H9 (cell line): ENCODE results near the gene FBXO41. TPM values are rescaled to one million over a fixed set of nuclear protein-coding genes. Genes with fewer than 3 reads are reported as not detected.

Experiments used
- DNase-seq: peaks from one replicate; pipeline ENCODE4 v3.0.0-alpha.2; 2017
- H2AFZ ChIP-seq: one replicate; pipeline ENCODE4 v1.6.1; 2013; ENCODE audit warnings: mild to moderate bottlenecking, low read length, control low read depth, moderate library complexity
- H2AK5ac ChIP-seq: 2 replicates; pipeline ENCODE4 v1.6.1; 2013; ENCODE audit warnings: low read length, control low read depth, mixed read lengths; ENCODE audit not compliant: insufficient read length
- H2BK120ac ChIP-seq: one replicate; pipeline ENCODE4 v1.6.1; 2013; ENCODE audit warnings: low read depth, mild to moderate bottlenecking, low read length, control low read depth, inconsistent platforms; ENCODE audit not compliant: poor library complexity, severe bottlenecking
- H2BK12ac ChIP-seq: 2 replicates; pipeline ENCODE4 v1.6.1; 2013; ENCODE audit warnings: low read length, control low read depth, mixed read lengths, low read depth; ENCODE audit not compliant: insufficient read length
- H2BK15ac ChIP-seq: 2 replicates; pipeline ENCODE4 v1.6.1; 2013; ENCODE audit warnings: low read depth, low read length, control low read depth
- H2BK20ac ChIP-seq: one replicate; pipeline ENCODE4 v1.6.1; 2013; ENCODE audit warnings: low read depth, mild to moderate bottlenecking, low read length, control low read depth, inconsistent platforms; ENCODE audit not compliant: poor library complexity, severe bottlenecking
- H2BK5ac ChIP-seq: 2 replicates; pipeline ENCODE4 v1.6.1; 2013; ENCODE audit warnings: low read length, control low read depth, mixed read lengths; ENCODE audit not compliant: insufficient read length
- H3K14ac ChIP-seq: 2 replicates; pipeline ENCODE4 v1.6.1; 2013; ENCODE audit warnings: low read length, control low read depth; ENCODE audit not compliant: insufficient read depth
- H3K18ac ChIP-seq: 2 replicates; pipeline ENCODE4 v1.6.1; 2013; ENCODE audit warnings: low read depth, mild to moderate bottlenecking, mixed read lengths, low read length, control low read depth; ENCODE audit not compliant: insufficient read length
- H3K23ac ChIP-seq: 2 replicates; pipeline ENCODE4 v1.6.1; 2013; ENCODE audit warnings: low read length, control low read depth, mixed read lengths, low read depth; ENCODE audit not compliant: insufficient read length
- H3K23me2 ChIP-seq: 2 replicates; pipeline ENCODE4 v1.6.1; 2013; ENCODE audit warnings: low read depth, mild to moderate bottlenecking, mixed read lengths, low read length, control low read depth; ENCODE audit not compliant: insufficient read length, poor library complexity, severe bottlenecking
- H3K27ac ChIP-seq: 2 replicates; pipeline ENCODE4 v1.5.1; 2013; ENCODE audit warnings: low read length, control low read depth, mixed read lengths, low read depth; ENCODE audit not compliant: insufficient read length
- H3K27me3 ChIP-seq: 2 replicates; pipeline ENCODE4 v1.6.1; 2013; ENCODE audit warnings: low read length, control low read depth, inconsistent platforms; ENCODE audit not compliant: insufficient read depth
- H3K4ac ChIP-seq: 2 replicates; pipeline ENCODE4 v1.6.1; 2013; ENCODE audit warnings: low read depth, mild to moderate bottlenecking, control low read depth, inconsistent platforms, low read length, moderate library complexity
- H3K4me1 ChIP-seq: 2 replicates; pipeline ENCODE4 v1.6.1; 2013; ENCODE audit warnings: low read length, control low read depth, inconsistent platforms; ENCODE audit not compliant: insufficient read depth
- H3K4me2 ChIP-seq: 2 replicates; pipeline ENCODE4 v1.6.1; 2013; ENCODE audit warnings: low read length, control low read depth, mixed read lengths; ENCODE audit not compliant: insufficient read length, insufficient read depth
- H3K56ac ChIP-seq: 2 replicates; pipeline ENCODE4 v1.6.1; 2013; ENCODE audit warnings: low read depth, mild to moderate bottlenecking, mixed read lengths, low read length, control low read depth; ENCODE audit not compliant: insufficient read length
- H3K79me1 ChIP-seq: 2 replicates; pipeline ENCODE4 v1.6.1; 2013; ENCODE audit warnings: low read depth, mild to moderate bottlenecking, moderate library complexity, low read length, control low read depth, inconsistent platforms; ENCODE audit not compliant: insufficient read depth, poor library complexity, severe bottlenecking
- H3K79me2 ChIP-seq: 2 replicates; pipeline ENCODE4 v1.6.1; 2013; ENCODE audit warnings: low read length, control low read depth, inconsistent platforms; ENCODE audit not compliant: insufficient read depth
- H3K9ac ChIP-seq: 2 replicates; pipeline ENCODE4 v1.6.1; 2013; ENCODE audit warnings: low read length, control low read depth, mixed read lengths; ENCODE audit not compliant: insufficient read length; ENCODE audit errors: extremely low read depth
- H3K9me3 ChIP-seq: one replicate; pipeline ENCODE4 v1.6.1; 2013; ENCODE audit warnings: low read depth, low read length, inconsistent platforms; ENCODE audit not compliant: control insufficient read depth
- H3T11ph ChIP-seq: one replicate; pipeline ENCODE4 v1.6.1; 2013; ENCODE audit warnings: mild to moderate bottlenecking, low read length, control low read depth, inconsistent platforms
- H4K20me1 ChIP-seq: one replicate; pipeline ENCODE4 v1.6.1; 2013; ENCODE audit not compliant: control insufficient read depth, insufficient read length, insufficient read depth
- H4K5ac ChIP-seq: 2 replicates; pipeline ENCODE4 v1.6.1; 2013; ENCODE audit warnings: low read depth, mild to moderate bottlenecking, mixed read lengths, low read length, control low read depth; ENCODE audit not compliant: insufficient read length
- H4K8ac ChIP-seq: replicated peaks from 2 replicates; pipeline ENCODE4 v1.6.1; 2013; ENCODE audit warnings: low read length, control low read depth, mixed read lengths, low read depth; ENCODE audit not compliant: insufficient read length
- H4K91ac ChIP-seq: 2 replicates; pipeline ENCODE4 v1.6.1; 2013; ENCODE audit warnings: low read depth, mild to moderate bottlenecking, moderate library complexity, mixed read lengths, low read length, control low read depth; ENCODE audit not compliant: insufficient read length
- H3K27ac Mint-ChIP-seq, 3 experiments: 2 replicates in 2 of 3; 3 replicates in 1 of 3; pipeline ENCODE4 v1.8.0; 2020 to 2021; ENCODE audit warnings: mixed read lengths in 3 of 3, mild to moderate bottlenecking in 1 of 3, moderate library complexity in 1 of 3
- H3K27me3 Mint-ChIP-seq: 2 replicates; pipeline ENCODE4 v1.8.0; 2021; ENCODE audit warnings: low read depth, mild to moderate bottlenecking, moderate library complexity, mixed read lengths
- H3K36me3 Mint-ChIP-seq, 3 experiments: 2 replicates in 2 of 3; 3 replicates in 1 of 3; pipeline ENCODE4 v1.8.0; 2020 to 2021; ENCODE audit warnings: low read depth in 3 of 3, mixed read lengths in 3 of 3; ENCODE audit not compliant: insufficient read depth in 1 of 3
- H3K4me1 Mint-ChIP-seq, 2 experiments: 2 replicates each; pipeline ENCODE4 v1.8.0; 2020; ENCODE audit warnings: mixed read lengths in 2 of 2
- H3K4me3 Mint-ChIP-seq, 2 experiments: 2 replicates in 1 of 2; 3 replicates in 1 of 2; pipeline ENCODE4 v1.8.0; 2020 to 2021; ENCODE audit warnings: mild to moderate bottlenecking in 2 of 2, mixed read lengths in 2 of 2, moderate library complexity in 1 of 2
- H3K9me3 Mint-ChIP-seq, 2 experiments: 2 replicates in 1 of 2; 3 replicates in 1 of 2; pipeline ENCODE4 v1.8.0; 2020; ENCODE audit warnings: mild to moderate bottlenecking in 2 of 2, mixed read lengths in 2 of 2, moderate library complexity in 1 of 2
- CTCF ChIP-seq: fragments of 200-600 bp; sonication (generic); conservative IDR thresholded peaks from 3 replicates; pipeline ENCODE4 v1.8.0; 2021; ENCODE audit warnings: antibody characterized with exemption, mild to moderate bottlenecking
- WGBS: extraction: QIAGEN DNeasy Blood & Tissue Kit; methylation state at CpG from one replicate; pipeline ENCODE4 v1.1.7; 2013; ENCODE audit warnings: missing lambda C conversion rate, low lambda C conversion rate, mixed read lengths; ENCODE audit not compliant: insufficient read length; ENCODE audit errors: extremely low coverage; 5-methylcytosine and 5-hydroxymethylcytosine counted together
- total RNA-seq: library from RNA; stranded (reverse); gene quantifications from 2 replicates; pipeline ENCODE4 v1.2.1, GENCODE V29; 2021

Gene FBXO41
- total RNA-seq, 1 experiment from 2014 or later, result 16.2 TPM

GRCh38 chr2:73239776-73240175 is 44.5 kb downstream of the FBXO41 start:
- no peaks in the 10 kb centered on the region for H3K79me1 ChIP-seq
- H3K23ac ChIP-seq, result no peak overlapping the region
- peaks cover 8% of the 10 kb centered on the region; the same call in 1 of the 2 replicates for H3K4me1 ChIP-seq
- H4K91ac ChIP-seq, result no peak overlapping the region
- H3K79me2 ChIP-seq, result peaks cover 36% of the 10 kb centered on the region
- peaks cover 24 to 67% (median 61%) of the 10 kb centered on the region in 3 experiments for H3K36me3 Mint-ChIP-seq
- peaks cover 6% of the 10 kb centered on the region for H3K23me2 ChIP-seq
- no peaks in the 10 kb centered on the region for H3K27me3 Mint-ChIP-seq
- H4K5ac ChIP-seq, result no peak overlapping the region
- H3K4ac ChIP-seq, result no peak overlapping the region
- H2BK20ac ChIP-seq, result no peak overlapping the region
- no peak overlapping the region for H3K18ac ChIP-seq
- H3K27ac ChIP-seq, result no peak overlapping the region
- no CpG with 5 or more reads among the region's 3 CpGs for WGBS
- no peak overlapping the region for H4K8ac ChIP-seq
- H2BK12ac ChIP-seq, result no peak overlapping the region
- no peak overlapping the region for H2AFZ ChIP-seq
- no peaks in the 10 kb centered on the region for H3K27me3 ChIP-seq
- H3K56ac ChIP-seq, result no peak overlapping the region
- peak overlapping the region in 1 of 3 experiments; percentile 44; a peak in 1 of 7 replicates for H3K27ac Mint-ChIP-seq
- H2BK5ac ChIP-seq, result no peak overlapping the region
- H3T11ph ChIP-seq, result no peak overlapping the region
- no peak overlapping the region for H2BK15ac ChIP-seq
- no peak overlapping the region for H3K4me3 Mint-ChIP-seq
- H3K4me2 ChIP-seq, result no peak overlapping the region
- no peaks in the 10 kb centered on the region for H3K9me3 ChIP-seq
- H4K20me1 ChIP-seq, result no peaks in the 10 kb centered on the region
- H3K9me3 Mint-ChIP-seq, result no peaks in the 10 kb centered on the region
- H3K4me1 Mint-ChIP-seq, result peaks cover 31 to 32% of the 10 kb centered on the region in 2 experiments
- H3K9ac ChIP-seq, result no peak overlapping the region
- no peak overlapping the region for H3K14ac ChIP-seq
- H2BK120ac ChIP-seq, result no peak overlapping the region
- DNase-seq, result no peak
- no peak overlapping the region for H2AK5ac ChIP-seq
- TF ChIP-seq CTCF, result no peak
